ENCODE measurements around the gene MAPK8IP3.

MAPK8IP3 gene

DNA sequence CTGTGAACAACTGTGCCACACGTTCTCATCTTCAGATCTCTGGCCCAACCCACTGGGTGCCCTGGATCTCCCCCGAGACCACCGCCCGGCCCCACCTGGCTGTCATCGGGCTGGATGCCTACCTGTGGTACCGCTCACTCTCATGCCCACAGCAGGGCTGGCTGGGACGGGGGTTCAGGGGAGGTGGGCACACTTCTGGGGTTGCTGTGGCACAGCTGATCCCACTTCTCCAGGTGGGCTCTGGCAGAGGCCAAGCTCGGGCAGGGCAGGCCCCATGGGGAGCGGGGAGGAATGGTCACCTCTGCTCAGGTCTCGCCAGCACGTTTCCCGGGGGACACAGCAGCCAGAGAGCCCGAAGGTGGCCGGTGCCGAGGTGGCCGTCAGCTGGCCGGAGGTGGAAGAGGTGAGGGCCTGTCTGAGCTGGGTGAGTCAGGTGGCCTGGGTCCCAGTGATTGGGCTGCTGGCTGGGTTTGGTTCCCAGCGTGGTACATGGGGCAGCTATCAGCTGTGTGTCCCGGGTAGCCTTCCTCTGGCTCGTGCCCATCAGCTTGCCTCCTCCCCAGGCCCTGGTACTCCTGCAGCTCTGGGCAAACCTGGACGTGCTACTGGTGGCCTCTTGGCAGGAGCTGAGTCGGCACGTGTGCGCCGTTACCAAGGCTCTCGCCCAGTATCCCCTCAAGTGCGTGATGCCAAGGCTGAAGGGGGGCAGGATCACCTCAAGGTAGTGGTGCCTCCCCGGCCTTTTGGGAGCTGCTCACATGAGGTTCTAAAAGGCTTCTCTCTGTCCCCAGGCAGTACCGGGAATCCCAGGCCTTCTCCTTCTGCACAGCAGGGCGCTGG lies 69.2 kb downstream of the MAPK8IP3 start:
- no peak for DNase-seq

DNA sequence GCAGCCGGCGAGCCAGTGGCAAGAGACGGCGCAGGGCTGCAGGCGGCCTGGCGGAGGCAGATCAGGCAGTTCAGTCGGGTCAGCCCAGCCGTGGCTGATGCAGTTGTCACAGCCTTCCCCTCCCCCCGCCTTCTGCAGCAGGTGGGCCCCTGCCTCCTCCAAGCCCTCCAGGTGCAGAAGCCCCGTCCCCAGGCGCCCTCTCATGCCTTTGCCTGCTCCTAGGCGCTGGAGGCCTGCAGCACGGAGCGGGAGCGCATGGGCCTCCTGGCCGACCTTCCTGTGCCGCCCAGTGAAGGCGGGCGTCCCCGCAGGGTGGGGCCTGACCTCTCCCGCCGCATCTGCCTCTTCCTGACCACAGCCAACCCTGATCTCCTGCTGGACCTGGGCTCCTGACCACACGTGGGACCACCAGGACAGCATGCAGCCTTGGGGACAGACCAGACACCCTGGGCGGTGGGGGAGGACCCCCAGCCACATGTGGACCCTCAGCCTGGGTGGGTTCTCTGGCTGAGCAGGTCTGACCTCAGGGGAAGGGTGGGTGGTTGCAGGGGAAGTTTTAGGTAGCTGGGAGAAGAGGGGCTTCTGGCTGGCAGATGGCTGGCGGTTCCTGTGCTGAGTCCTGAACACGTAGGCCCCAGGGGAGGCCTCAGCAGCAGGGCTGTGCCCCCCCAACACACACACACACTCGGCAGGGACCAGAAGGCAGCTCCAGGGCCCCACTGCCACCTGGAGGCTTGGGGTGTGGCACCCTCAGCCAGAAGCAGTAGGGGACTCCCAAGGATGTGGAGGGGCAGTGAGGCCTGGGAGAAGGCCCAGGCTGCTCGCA lies 70.1 kb downstream of the MAPK8IP3 start:
- no peak for DNase-seq

DNA sequence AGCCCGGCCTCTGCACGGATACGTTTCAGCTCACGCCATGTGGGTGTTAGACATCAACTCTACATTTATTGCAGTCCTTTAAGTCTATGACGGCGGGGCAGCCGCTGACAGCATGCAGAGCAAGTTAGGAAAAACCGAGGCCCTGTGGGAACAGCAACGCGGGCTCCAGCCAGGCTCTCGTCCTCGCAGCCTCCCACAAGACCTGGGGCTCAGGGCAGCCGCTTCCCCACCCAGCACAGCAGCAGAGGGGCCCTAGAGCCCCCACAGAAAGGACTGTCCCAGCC lies 70.6 kb downstream of the MAPK8IP3 start:
- DNase-seq, result no peak

DNA sequence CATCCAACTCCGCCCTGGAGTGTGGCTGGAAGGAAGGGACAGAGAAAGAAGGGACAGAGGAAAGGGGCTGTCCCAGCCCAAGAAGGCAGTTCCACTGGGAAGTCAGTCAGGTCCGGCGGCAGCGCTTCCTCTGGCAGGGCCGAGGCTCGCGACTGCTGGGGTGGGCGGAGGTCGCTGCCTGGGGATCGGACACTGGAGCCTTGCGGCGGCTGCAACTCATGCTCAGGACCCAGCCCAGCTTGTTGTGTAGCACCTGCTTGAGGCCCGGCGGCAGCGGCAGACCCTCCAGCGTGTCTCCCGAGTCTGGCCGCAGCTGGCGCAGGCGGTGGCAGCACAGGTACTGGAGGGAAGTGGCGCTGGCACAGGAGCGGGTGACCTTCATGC lies 71.0 kb downstream of the MAPK8IP3 start:
- no peak for DNase-seq

DNA sequence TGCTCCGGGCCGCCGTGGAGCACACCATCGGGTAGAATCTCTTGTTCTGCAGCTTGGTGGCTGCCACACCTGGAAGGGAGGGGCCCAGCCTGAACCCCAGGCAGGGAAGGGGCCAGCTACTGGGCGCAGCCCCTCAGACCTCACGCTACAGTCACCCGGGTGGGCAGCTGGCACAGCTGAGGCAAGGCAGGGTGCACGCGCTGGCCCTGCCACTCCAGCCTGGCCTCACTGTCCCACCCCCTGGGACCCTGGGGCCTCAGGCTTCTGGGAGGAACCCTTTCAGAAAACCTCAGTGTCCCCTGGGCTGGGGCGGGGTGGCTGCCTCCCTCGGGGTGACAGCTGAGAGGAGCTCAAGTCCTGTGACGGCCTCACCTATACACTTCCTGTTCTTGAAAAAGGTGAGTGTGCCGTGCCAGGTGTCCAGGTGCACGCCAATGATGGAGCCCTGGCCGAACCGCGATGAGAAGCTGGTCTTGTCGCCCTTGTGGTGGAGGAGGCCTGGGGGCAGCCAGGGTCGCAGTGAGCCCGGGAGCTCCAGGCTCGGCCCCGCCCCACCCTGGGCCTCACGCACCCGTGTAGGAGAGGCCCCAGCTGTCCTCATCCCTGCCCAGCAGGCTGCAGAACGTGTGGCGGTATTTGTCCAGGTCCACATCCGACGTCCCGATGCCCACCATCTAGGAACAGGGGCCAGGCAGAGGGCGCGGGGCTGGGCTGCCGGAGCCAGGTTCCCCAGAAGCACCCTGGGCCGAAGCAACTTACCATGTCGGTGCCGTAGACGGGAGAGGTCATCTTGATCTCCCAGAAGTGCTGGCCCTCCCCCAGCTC lies 71.6 kb downstream of the MAPK8IP3 start:
- no peak for DNase-seq

DNA sequence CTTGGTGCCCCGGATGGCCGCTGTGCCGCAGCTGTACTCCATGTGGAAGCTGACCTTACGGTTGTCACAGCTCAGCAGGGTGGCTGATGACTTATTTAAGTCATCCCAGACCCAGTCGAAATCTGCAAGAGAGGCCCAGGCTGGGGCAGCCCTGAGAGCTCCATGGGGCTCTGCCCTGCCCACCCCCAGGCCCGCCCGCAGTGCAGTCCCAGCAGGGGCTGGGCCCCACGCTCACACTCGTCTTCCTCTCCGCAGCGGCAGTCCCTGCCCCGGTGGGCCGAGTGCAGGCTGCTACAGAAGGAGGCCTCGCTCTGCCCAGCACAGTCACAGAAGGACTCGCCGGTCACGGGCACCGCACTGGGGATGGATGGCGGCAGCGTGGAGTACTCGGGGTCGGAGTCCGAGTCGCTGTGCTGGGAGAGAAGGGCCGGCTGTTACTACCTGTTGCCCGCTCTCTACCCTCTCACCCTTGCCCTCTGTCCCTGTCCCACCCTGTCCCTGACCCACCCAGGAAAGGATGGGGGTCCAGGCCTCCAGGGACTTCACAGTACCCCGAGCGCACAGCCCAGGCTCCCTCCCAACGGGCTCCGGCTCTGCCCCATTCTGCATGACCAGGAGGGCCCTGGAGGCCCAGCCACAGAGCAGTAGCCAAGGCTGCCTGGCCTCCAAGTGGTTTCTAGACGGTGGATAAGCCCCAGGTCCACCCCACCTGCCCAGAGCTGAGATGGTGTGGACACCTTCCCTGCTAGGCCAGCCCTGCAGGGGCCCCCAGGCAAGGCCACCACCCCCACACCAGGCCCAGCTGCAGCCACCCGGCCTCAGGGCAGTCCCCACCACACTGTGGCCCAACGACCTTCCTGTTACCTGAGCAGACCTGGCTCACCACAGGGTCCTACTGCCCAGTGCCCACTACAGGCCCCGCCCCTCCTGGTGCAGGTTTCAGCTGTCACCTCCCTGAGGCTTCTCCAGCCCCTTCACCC lies 72.5 kb downstream of the MAPK8IP3 start:
- no peak for DNase-seq

DNA sequence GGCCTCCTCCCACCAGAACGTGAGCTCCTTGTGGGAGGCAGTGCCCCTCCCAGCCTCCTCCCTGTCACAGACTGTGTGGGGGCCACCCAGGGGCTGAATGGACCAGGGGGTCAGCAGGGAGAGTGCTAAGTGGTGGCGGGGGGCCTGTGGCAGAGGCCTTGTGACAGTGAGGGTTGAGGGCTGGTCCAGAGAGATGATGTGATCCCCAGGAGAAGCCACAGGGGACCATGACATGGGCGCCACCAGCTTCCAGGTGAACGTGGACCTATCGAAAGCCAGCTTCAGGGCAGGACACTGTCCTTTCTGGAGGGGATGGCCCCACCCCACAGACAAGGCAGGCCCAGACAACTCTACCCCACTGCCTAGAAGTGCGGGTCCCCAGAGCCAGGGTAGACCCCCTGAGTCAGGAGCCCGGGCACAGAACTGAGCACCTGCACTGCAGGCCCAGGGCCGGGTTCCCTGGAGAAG lies 73.3 kb downstream of the MAPK8IP3 start:
- no peak for DNase-seq

DNA sequence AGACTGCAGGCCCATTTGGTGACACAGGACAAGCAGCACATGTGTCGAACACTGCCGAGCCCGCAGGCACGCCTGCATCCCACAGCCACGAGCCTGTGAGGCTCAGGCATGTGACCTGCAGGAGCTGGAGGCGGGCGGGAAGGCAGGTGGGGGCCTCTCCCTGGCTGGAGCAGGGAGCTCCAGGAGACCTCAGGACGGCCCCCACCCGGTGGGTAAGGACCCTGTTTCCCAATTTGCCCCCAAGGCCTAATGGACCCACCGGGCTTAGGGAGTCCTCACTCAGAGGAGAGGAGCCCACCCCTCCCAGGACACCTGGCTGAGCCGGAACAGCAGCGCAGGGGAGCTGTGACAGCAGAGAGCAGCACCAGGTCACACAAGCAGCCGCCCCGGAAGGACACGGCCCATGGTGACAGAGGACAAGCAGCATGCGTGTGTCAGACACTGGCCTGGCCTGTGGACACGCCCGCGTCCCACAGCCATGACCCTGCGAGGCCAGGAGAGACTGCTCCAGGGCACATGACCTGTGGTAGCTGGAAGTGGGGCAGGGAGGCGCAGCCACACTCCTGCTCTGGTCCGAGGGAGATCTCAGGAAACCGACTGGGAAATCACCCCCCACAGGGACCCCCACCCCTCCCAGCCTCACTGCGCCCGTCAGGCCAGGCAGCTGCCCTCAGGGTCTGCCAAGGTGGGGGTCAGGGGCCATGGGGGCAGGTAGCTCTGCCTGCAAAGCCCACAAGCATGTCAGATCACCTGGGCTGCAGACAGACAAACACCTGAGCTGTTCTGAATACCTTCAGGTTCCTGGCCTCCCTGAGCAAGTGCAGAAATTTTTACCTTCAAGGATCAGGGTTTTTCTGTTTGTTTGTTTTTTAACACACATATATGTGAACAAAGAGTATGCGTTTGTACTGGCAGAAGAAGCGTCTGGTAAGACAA lies 74.0 kb downstream of the MAPK8IP3 start:
- DNase-seq, result no peak

DNA sequence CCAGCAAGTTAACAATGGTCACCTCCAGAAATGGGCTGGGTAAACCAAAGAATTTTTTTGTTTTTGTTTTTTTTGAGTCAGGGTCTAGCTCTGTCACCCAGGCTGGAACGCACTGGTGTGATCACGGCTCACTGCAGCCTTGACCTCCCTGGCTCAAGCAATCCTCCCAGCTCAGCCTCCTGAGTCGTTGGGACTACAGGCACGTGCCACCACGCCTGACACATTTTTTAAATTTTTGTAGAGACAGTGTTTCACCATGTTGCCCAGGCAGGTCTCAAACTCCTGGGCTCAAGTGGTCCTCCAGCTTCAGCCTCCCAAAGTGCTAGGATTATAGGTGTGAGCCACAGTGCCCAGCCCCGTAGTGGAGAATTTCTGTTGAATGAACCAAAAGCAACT lies 74.7 kb downstream of the MAPK8IP3 start:
- DNase-seq, result no peak

DNA sequence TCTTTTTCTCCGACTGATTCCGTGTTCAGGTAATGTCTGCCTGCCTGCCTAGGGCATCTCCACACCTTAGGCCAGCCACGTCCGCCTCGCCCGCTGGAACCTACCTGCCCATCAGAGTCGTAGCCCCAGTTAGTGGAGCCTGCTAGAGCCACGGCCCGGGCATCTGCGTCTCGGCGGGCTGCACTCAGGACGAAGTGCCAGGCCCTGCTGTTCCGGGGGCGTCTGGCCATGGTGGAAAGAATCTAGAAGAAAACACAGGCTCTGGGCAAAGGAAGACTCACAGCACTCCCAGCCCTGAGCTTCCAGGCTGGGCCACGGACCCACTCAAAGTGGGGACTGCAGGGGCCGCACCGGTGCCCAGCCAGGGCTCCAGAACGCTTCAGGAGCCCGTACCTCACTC lies 75.3 kb downstream of the MAPK8IP3 start:
- DNase-seq, result no peak

DNA sequence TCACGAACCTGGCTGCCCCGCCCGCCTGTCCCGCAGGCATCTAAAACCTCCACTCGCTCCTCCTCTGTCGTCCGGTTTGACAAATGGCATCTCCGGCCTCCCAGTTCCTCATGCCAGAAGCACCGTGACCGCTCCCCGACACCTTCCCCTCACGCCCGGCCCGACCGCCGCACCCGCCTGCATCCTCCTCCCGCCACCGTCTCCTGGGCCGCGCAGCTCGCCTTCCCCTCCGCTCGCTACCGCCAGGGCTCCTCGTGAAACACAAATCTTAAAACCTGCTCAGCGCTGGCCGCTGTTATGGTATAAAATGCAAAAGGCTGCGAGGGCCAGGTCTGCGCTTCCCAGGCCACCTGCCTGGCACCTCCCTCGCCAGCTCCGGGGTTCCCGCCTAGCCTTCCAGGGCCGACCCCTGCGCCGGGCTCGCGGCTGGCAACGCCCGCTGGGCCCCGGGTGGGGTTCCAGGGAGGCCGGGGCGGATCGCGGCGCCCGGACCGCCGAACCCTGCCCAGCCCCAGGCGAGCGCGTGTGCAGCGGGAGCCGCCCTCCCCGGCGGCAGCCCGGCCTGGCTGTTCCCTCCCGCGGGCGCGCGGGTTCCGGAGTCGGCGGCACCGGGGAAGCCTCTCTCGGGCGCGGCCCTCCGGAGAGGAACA lies 75.9 kb downstream of the MAPK8IP3 start:
- peak; percentile 26 for DNase-seq

DNA sequence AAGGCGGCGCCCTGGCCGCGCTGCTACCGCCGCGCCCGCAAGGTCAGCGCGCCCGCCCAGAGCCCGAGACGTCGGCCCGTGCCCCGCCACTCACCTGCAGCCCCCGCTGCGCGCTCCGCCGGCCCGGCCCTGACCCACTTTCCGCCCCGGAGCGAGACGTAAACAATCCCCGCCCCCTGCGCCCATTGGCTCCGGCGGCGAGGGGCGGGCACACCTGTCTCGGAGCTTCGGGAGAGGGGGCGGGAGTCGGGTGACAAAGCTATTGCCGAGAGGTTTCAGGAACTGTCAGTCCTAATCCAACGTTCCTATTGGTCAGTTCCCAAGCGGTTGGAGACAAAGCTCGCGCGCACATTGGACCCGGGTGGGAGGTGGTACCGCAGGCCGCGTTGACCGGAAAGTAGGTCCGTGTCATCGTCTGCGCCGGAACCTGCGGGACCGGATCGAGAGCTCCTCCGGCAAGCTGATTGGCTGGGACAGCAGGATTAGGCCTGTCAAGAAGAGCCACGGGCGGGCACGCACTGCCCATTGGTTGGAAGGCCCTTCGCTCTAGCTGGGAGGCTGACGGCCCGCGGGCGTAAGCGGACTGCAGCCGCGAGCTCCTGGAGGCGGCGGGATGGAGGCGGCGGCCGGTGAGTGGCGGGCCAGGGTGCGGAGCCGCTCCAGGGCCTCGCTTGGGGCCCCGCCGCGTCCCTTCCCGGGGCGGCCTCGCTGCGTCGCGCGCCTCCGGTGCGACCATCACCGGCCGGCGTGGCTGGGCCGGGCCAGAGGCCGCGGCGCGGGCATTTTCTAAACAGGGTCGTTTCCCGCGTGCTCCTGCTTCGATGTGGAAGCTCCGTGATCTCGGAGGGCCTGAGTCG lies 76.6 kb downstream of the MAPK8IP3 start, which contains the start of the genes NUBP2 and SPSB3:
Gene NUBP2, plus strand, starts transcription at position 553 of the 857 bp plus-strand sequence. Its CDS starts 61 bp downstream, at position 614.
Gene SPSB3, minus strand, starts transcription at position 164 of the 857 bp plus-strand sequence. CDS start 1,088 bp downstream, outside the sequence.
- DNase-seq, result peak; percentile 97

DNA sequence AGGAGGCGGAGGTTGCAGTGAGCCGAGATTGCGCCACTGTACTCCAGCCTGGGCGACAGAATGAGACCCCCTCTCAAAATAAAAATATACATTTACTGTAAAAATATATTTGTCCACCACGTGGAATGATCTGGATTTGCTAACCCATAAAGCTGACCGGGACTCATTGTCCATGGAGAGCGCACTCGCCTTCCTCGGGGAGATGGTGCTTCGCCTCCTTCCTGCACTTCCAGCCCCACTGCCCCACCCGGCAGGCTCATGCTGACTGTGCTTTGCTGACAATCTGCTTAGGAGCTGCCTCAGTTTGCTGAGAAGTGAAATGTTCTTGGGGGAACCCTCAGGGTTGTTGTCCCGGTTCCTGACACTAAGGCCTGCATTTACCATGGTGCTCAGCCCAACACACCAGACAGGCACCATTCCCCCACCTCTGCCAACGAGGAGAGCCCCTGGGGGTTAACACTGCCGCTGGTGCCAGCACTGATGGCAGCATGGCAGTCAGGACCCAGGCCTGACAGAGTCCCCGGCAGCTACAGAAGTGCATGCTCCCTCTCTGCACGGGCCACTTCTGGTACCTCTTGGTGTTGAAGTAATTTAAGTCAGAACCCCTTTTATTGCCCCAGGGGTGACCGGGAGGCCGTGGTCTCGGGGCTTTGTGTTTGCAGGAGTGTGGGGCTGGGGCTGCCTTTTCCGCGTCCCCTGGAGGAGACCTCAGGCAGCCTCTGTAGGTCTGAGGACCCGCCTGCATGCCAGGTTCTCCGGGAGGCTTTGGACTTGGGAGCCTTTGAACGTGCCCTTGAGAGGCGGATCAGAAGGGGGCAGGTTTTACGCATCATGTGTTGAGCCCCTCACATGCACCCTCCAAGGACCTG lies 79.2 kb downstream of the MAPK8IP3 start:
- DNase-seq, result no peak

DNA sequence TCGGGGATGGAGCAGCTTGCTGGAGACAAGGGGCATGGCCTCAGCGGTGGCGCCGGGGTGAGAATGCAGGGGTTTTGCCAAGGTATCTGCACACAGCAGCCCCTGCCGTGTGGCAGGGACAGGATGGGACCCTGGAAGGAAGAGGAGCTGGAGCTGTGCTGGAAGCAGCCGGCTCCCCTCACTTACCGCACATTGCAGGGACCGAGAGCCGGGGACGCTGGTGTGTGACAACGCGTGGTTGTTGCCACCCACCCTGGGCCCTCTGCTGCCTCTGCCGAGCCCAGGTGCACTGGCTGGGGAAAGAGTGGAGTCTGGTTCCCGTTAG lies 79.8 kb downstream of the MAPK8IP3 start:
- no peak for DNase-seq

DNA sequence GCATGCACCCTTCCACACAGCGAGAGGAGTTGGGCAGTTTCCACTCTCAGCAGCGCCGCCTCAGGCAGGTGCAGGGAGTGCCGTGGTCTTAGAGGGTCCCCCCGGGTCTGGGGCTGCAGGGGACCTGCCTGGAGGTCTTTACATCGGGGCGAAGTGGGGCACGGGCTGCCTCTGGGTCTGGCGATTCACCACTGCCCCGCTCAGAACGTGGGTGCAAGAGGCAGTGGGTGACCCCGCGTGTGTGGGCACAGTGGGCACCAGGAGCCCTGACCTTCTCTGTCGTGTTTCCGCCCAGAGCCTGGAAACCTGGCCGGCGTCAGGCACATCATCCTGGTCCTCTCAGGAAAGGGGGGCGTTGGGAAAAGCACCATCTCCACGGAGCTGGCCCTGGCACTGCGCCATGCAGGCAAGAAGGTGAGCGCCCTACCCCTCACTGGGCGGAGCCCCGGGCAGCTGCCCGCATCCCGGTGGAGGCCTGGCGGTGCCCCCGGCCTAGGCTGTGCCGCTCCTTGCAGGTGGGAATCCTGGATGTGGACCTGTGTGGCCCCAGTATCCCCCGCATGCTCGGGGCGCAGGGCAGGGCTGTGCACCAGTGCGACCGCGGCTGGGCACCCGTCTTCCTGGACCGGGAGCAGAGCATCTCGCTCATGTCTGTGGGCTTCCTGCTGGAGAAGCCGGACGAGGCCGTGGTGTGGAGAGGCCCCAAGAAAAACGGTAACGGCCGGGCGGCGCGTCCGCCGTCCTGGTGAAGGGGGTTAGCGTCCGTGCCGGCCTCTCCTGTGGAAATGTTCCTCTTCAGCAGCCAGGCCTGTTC lies 80.5 kb downstream of the MAPK8IP3 start:
- no peak for DNase-seq

DNA sequence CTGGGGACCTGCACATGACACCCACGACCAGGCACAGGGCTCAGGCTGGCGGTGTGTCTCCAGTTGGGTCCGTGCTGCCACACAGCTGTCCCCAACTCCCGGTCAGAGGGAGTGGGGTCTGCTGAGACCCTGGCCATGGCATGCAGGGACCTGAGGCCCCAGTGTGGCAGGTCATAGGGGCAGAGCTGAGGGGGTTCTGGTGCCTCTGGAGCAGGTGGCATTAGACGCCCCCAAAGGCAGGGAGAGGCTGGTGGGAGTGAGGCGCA lies 81.0 kb downstream of the MAPK8IP3 start:
- DNase-seq, result no peak

DNA sequence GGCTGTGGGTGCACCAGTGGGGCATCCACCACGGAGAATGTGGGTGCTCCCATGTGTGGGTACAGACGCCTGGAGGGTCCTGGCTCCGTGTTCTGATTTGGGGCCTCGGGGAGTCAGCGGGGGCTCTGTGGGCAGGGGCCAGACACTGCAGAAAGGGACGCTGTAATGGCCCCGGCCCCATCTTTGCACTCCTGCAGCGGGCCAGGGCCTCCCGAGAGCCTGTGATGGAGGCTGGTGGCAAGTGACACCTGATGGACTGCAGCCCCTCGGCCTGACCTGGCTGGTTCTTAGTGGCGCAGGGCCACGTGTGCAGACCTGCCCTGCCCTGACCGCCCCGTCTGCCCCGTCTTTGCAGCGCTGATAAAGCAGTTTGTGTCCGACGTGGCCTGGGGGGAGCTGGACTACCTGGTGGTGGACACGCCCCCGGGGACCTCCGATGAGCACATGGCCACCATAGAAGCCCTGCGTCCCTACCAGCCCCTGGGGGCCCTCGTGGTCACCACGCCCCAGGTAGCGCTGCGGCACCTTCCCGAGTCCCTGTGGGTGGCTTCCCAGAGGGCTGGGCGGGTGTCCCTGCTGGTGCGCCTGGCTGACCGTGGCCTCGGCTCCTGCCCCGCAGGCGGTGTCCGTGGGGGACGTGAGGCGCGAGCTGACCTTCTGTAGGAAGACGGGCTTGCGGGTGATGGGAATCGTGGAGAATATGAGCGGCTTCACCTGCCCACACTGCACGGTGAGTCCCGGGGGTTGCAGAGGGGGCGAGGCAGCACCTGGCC lies 81.5 kb downstream of the MAPK8IP3 start:
- DNase-seq, result no peak
